Activated gamma-delta T cell treated with anti-CD3 and anti-CD28 coated beads, Interleukin-2, amount 50 U/mL, for 16 hours (primary cell): ENCODE measurements around the gene BMP7.

ENCODE experiments used
- DNase-seq: peaks from one replicate; pipeline ENCODE4 v3.0.0-alpha.2; 2020; ENCODE audit warnings: low read depth

BMP7 gene

GRCh38 chr20:57190536-57191264, 75.7 kb downstream of the BMP7 start:
- DNase-seq: no peak

- DNase-seq: no peak
Observed at GRCh38 chr20:57189713-57190112, 76.7 kb downstream of the BMP7 start.

GRCh38 chr20:57188576-57189079, 77.8 kb downstream of the BMP7 start:
- no peak for DNase-seq

GRCh38 chr20:57188056-57188455, 78.4 kb downstream of the BMP7 start:
- DNase-seq: no peak

- no peak for DNase-seq
Observed at GRCh38 chr20:57187068-57187634, 79.3 kb downstream of the BMP7 start.

- DNase-seq: no peak
Observed at GRCh38 chr20:57186192-57186591, 80.2 kb downstream of the BMP7 start.

- DNase-seq: no peak
Observed at GRCh38 chr20:57185188-57185743, 81.2 kb downstream of the BMP7 start.

- DNase-seq: no peak
Observed at GRCh38 chr20:57183457-57184009, 82.9 kb downstream of the BMP7 start.

- DNase-seq: no peak
Observed at GRCh38 chr20:57181639-57182038, 84.8 kb downstream of the BMP7 start.

GRCh38 chr20:57180954-57181353, 85.5 kb downstream of the BMP7 start:
- no peak for DNase-seq

GRCh38 chr20:57180387-57180786, 86.1 kb downstream of the BMP7 start:
- no peak for DNase-seq

- DNase-seq: no peak
Observed at GRCh38 chr20:57179265-57179664, 87.2 kb downstream of the BMP7 start.

GRCh38 chr20:57178582-57179111, 87.8 kb downstream of the BMP7 start:
- no peak for DNase-seq

GRCh38 chr20:57177636-57178280, 88.7 kb downstream of the BMP7 start:
- no peak for DNase-seq

- no peak for DNase-seq
Observed at GRCh38 chr20:57176842-57177241, 89.6 kb downstream of the BMP7 start.

GRCh38 chr20:57175397-57176010, 90.9 kb downstream of the BMP7 start:
- DNase-seq: no peak

GRCh38 chr20:57174737-57175136, 91.7 kb downstream of the BMP7 start:
- DNase-seq: no peak

- no peak for DNase-seq
Observed at GRCh38 chr20:57173986-57174385, 92.5 kb downstream of the BMP7 start.

- DNase-seq: no peak
Observed at GRCh38 chr20:57173041-57173440, 93.4 kb downstream of the BMP7 start.

GRCh38 chr20:57170343-57170742, 96.1 kb downstream of the BMP7 start:
- DNase-seq: no peak

- no peak for DNase-seq
Observed at GRCh38 chr20:57169162-57169561, 97.3 kb downstream of the BMP7 start.
